K562 (cell line): ENCODE measurements around the gene PIGL. TPM values are rescaled to one million over a fixed set of nuclear protein-coding genes. Genes with fewer than 3 reads are reported as not detected.
A peak's percentile ranks its signal among the peaks of the same experiment; 100 is the strongest.

Experiments used
- CSDE1 ChIP-seq, 2 experiments: fragments of 450-650 bp; IDR thresholded peaks; 2 replicates each; pipeline ENCODE4 v1.6.1; 2016; ENCODE audit warnings: mild to moderate bottlenecking in 1 of 2
- CXXC5 ChIP-seq: fragments of 250-450 bp; sonication (Bioruptor Pico); IDR thresholded peaks from 2 replicates; pipeline ENCODE4 v1.8.0; 2022; ENCODE audit warnings: inconsistent platforms, mild to moderate bottlenecking, moderate library complexity
- E4F1 ChIP-seq: fragments of 250-450 bp; sonication (Bioruptor Pico); IDR thresholded peaks from 2 replicates; pipeline ENCODE4 v1.5.0; 2021; ENCODE audit warnings: mild to moderate bottlenecking, borderline replicate concordance
- EWSR1 ChIP-seq: fragments of 450-650 bp; IDR thresholded peaks from 2 replicates; pipeline ENCODE4 v1.6.1; 2018; ENCODE audit warnings: borderline replicate concordance, mild to moderate bottlenecking, low read depth, moderate library complexity; ENCODE audit not compliant: partially characterized antibody
- ILF3 ChIP-seq: fragments of 450-650 bp; IDR thresholded peaks from 2 replicates; pipeline ENCODE4 v1.6.1; 2018; ENCODE audit warnings: antibody characterized with exemption, mild to moderate bottlenecking, moderate library complexity, borderline replicate concordance
- KAT7 ChIP-seq: sonication (generic); formaldehyde crosslinking; IDR thresholded peaks from 2 replicates; pipeline ENCODE4 v1.8.0; 2022; ENCODE audit warnings: missing genetic modification reagents, mild to moderate bottlenecking, borderline replicate concordance
- KDM4B ChIP-seq, 2 experiments: fragments of 450-650 bp in 1 of 2; sonication (generic) in 1 of 2; IDR thresholded peaks; 2 replicates each; pipeline ENCODE4 v1.6.1; 2016 to 2017; ENCODE audit warnings: borderline replicate concordance in 2 of 2, antibody characterized with exemption in 1 of 2, low read depth in 1 of 2, mild to moderate bottlenecking in 1 of 2
- KDM5B ChIP-seq: fragments of 200-600 bp; sonication (generic); IDR thresholded peaks from 2 replicates; pipeline ENCODE4 v1.6.1; 2012; ENCODE audit warnings: low read depth, mild to moderate bottlenecking, moderate library complexity, low read length, control low read depth, inconsistent platforms; ENCODE audit not compliant: insufficient replicate concordance
- MEIS2 ChIP-seq: fragments of 450-650 bp; IDR thresholded peaks from 2 replicates; pipeline ENCODE4 v1.6.1; 2014; ENCODE audit warnings: mild to moderate bottlenecking; ENCODE audit not compliant: partially characterized antibody
- POLR2AphosphoS2 ChIP-seq: IDR thresholded peaks from 2 replicates; pipeline ENCODE4 v1.6.1; 2012; ENCODE audit warnings: low read length, improper control_type of control experiment
- POLR3A ChIP-seq: IDR thresholded peaks from 2 replicates; pipeline ENCODE4 v1.6.1; 2011; ENCODE audit warnings: borderline replicate concordance, mild to moderate bottlenecking, moderate library complexity; ENCODE audit not compliant: insufficient read length, insufficient read depth; ENCODE audit errors: extremely low read depth
- PPARD ChIP-seq: fragments of 250-450 bp; sonication (Bioruptor Pico); IDR thresholded peaks from 2 replicates; pipeline ENCODE4 v1.8.0; 2022; ENCODE audit warnings: inconsistent platforms, mild to moderate bottlenecking, moderate library complexity
- STAT6 ChIP-seq: sonication (generic); formaldehyde crosslinking; IDR thresholded peaks from 2 replicates; pipeline ENCODE4 v1.8.1; 2023; ENCODE audit warnings: mild to moderate bottlenecking, missing genetic modification reagents
- ZBTB17 ChIP-seq: fragments of 450-650 bp; formaldehyde crosslinking; IDR thresholded peaks from 2 replicates; pipeline ENCODE4 v1.4.0; 2020; ENCODE audit warnings: mild to moderate bottlenecking
- ZMIZ1 ChIP-seq, 2 experiments: fragments of 150-350 bp in 1 of 2; IDR thresholded peaks; 2 replicates each; pipeline ENCODE4 v1.6.1; 2012 to 2016; ENCODE audit warnings: low read depth in 2 of 2, low read length in 2 of 2, mild to moderate bottlenecking in 1 of 2, moderate library complexity in 1 of 2
- ZNF134 ChIP-seq: fragments of 250-450 bp; sonication (Bioruptor Pico); conservative IDR thresholded peaks from 2 replicates; pipeline ENCODE4 v1.4.0; 2020
- ZNF146 ChIP-seq: IDR thresholded peaks from one replicate; pipeline ENCODE4 v1.6.1; 2018; ENCODE audit warnings: missing compliant biosample characterization; ENCODE audit not compliant: unreplicated experiment
- ZNF175 ChIP-seq: fragments of 200-800 bp; sonication (Bioruptor generic); IDR thresholded peaks from 2 replicates; pipeline ENCODE4 v1.6.1; 2016; ENCODE audit warnings: low read depth, mild to moderate bottlenecking, missing genetic modification characterization, missing compliant biosample characterization
- ZNF23 ChIP-seq: fragments of 250-450 bp; sonication (Bioruptor Pico); IDR thresholded peaks from 2 replicates; pipeline ENCODE4 v1.4.0; 2020; ENCODE audit warnings: mild to moderate bottlenecking
- polyA plus RNA-seq, 8 experiments: library from polyadenylated mRNA; depleted of rRNA in 4 of 8; stranded (reverse) in 5 of 8; unstranded in 3 of 8; fragments of >200 nt; fragmentation: Nextera tagmentation in 2 of 8; fragmentation: Illumina TruSeq in 1 of 8; extraction: Ambion mirVana in 2 of 8; extraction: Trizol in 1 of 8; gene quantifications; 2 replicates each; pipeline versions ENCODE4 v1.2.1 to v1.2.3, GENCODE V29; 2011 to 2014; ENCODE audit warnings: inconsistent platforms in 1 of 8, missing spikeins in 1 of 8
- total RNA-seq, 7 experiments: library from RNA; depleted of rRNA in 6 of 7; stranded (reverse); fragments of >200 nt in 6 of 7; fragmentation: Illumina TruSeq in 2 of 7; extraction: Trizol in 2 of 7; gene quantifications; 2 replicates each; pipeline versions ENCODE4 v1.2.1 to v1.2.3, GENCODE V29; 2011 to 2021; ENCODE audit warnings: low replicate concordance in 1 of 7

Gene PIGL
- total and polyA plus RNA-seq, 9 of the 15 experiments (the other 6 are each of a cell fraction or from before 2014, with no cell fraction given), result 19.9 to 55.3 (median 29.6) TPM

GRCh38 chr17:16215273-16215964 lies 1.6 kb upstream of the PIGL start, which contains the start of gene NCOR1 (continued):
- TF ChIP-seq CSDE1 (IDR thresholded peaks at IDR 0.05) (no peak), ZMIZ1 (IDR thresholded peaks at IDR 0.05; ENCODE audit: low read depth in 2 of 2, low read length in 2 of 2) (no peak), KDM5B (peak; percentile 71), ZNF146 (CRISPR knock-in tag) (no peak), ZBTB17 (0 out of 2 replicates have a peak, but pooled peaks have one; percentile 15), ZNF175 (no peak), PPARD (CRISPR knock-in tag) (no peak), KDM4B (IDR thresholded peaks at IDR 0.05; ENCODE audit: borderline replicate concordance in 2 of 2, low read depth in 1 of 2) (no peak), E4F1 (CRISPR knock-in tag) (no peak), KAT7 (CRISPR knock-in tag) (peak; percentile 81; the same call in 1 of the 2 replicates), ZNF23 (CRISPR knock-in tag) (no peak), ILF3 (no peak), MEIS2 (no peak), STAT6 (CRISPR knock-in tag) (no peak), POLR3A (no peak), CXXC5 (CRISPR knock-in tag) (peak; percentile 21), ZNF134 (CRISPR knock-in tag) (no peak), EWSR1 (no peak), POLR2AphosphoS2 (no peak)
